H9 (cell line): Measurements from ENCODE around the gene TPX2. TPM values are rescaled to one million over a fixed set of nuclear protein-coding genes. Genes with fewer than 3 reads are reported as not detected.

Experiments used
- DNase-seq: peaks from one replicate; pipeline ENCODE4 v3.0.0-alpha.2; 2017
- H2AFZ ChIP-seq: one replicate; pipeline ENCODE4 v1.6.1; 2013; ENCODE audit warnings: mild to moderate bottlenecking, low read length, control low read depth, moderate library complexity
- H2AK5ac ChIP-seq: 2 replicates; pipeline ENCODE4 v1.6.1; 2013; ENCODE audit warnings: low read length, control low read depth, mixed read lengths; ENCODE audit not compliant: insufficient read length
- H2BK120ac ChIP-seq: one replicate; pipeline ENCODE4 v1.6.1; 2013; ENCODE audit warnings: low read depth, mild to moderate bottlenecking, low read length, control low read depth, inconsistent platforms; ENCODE audit not compliant: poor library complexity, severe bottlenecking
- H2BK12ac ChIP-seq: 2 replicates; pipeline ENCODE4 v1.6.1; 2013; ENCODE audit warnings: low read length, control low read depth, mixed read lengths, low read depth; ENCODE audit not compliant: insufficient read length
- H2BK15ac ChIP-seq: 2 replicates; pipeline ENCODE4 v1.6.1; 2013; ENCODE audit warnings: low read depth, low read length, control low read depth
- H2BK20ac ChIP-seq: one replicate; pipeline ENCODE4 v1.6.1; 2013; ENCODE audit warnings: low read depth, mild to moderate bottlenecking, low read length, control low read depth, inconsistent platforms; ENCODE audit not compliant: poor library complexity, severe bottlenecking
- H2BK5ac ChIP-seq: 2 replicates; pipeline ENCODE4 v1.6.1; 2013; ENCODE audit warnings: low read length, control low read depth, mixed read lengths; ENCODE audit not compliant: insufficient read length
- H3K14ac ChIP-seq: 2 replicates; pipeline ENCODE4 v1.6.1; 2013; ENCODE audit warnings: low read length, control low read depth; ENCODE audit not compliant: insufficient read depth
- H3K18ac ChIP-seq: 2 replicates; pipeline ENCODE4 v1.6.1; 2013; ENCODE audit warnings: low read depth, mild to moderate bottlenecking, mixed read lengths, low read length, control low read depth; ENCODE audit not compliant: insufficient read length
- H3K23ac ChIP-seq: 2 replicates; pipeline ENCODE4 v1.6.1; 2013; ENCODE audit warnings: low read length, control low read depth, mixed read lengths, low read depth; ENCODE audit not compliant: insufficient read length
- H3K23me2 ChIP-seq: 2 replicates; pipeline ENCODE4 v1.6.1; 2013; ENCODE audit warnings: low read depth, mild to moderate bottlenecking, mixed read lengths, low read length, control low read depth; ENCODE audit not compliant: insufficient read length, poor library complexity, severe bottlenecking
- H3K27ac ChIP-seq: 2 replicates; pipeline ENCODE4 v1.5.1; 2013; ENCODE audit warnings: low read length, control low read depth, mixed read lengths, low read depth; ENCODE audit not compliant: insufficient read length
- H3K27me3 ChIP-seq: 2 replicates; pipeline ENCODE4 v1.6.1; 2013; ENCODE audit warnings: low read length, control low read depth, inconsistent platforms; ENCODE audit not compliant: insufficient read depth
- H3K4ac ChIP-seq: 2 replicates; pipeline ENCODE4 v1.6.1; 2013; ENCODE audit warnings: low read depth, mild to moderate bottlenecking, control low read depth, inconsistent platforms, low read length, moderate library complexity
- H3K4me1 ChIP-seq: 2 replicates; pipeline ENCODE4 v1.6.1; 2013; ENCODE audit warnings: low read length, control low read depth, inconsistent platforms; ENCODE audit not compliant: insufficient read depth
- H3K4me2 ChIP-seq: 2 replicates; pipeline ENCODE4 v1.6.1; 2013; ENCODE audit warnings: low read length, control low read depth, mixed read lengths; ENCODE audit not compliant: insufficient read length, insufficient read depth
- H3K56ac ChIP-seq: 2 replicates; pipeline ENCODE4 v1.6.1; 2013; ENCODE audit warnings: low read depth, mild to moderate bottlenecking, mixed read lengths, low read length, control low read depth; ENCODE audit not compliant: insufficient read length
- H3K79me1 ChIP-seq: 2 replicates; pipeline ENCODE4 v1.6.1; 2013; ENCODE audit warnings: low read depth, mild to moderate bottlenecking, moderate library complexity, low read length, control low read depth, inconsistent platforms; ENCODE audit not compliant: insufficient read depth, poor library complexity, severe bottlenecking
- H3K79me2 ChIP-seq: 2 replicates; pipeline ENCODE4 v1.6.1; 2013; ENCODE audit warnings: low read length, control low read depth, inconsistent platforms; ENCODE audit not compliant: insufficient read depth
- H3K9ac ChIP-seq: 2 replicates; pipeline ENCODE4 v1.6.1; 2013; ENCODE audit warnings: low read length, control low read depth, mixed read lengths; ENCODE audit not compliant: insufficient read length; ENCODE audit errors: extremely low read depth
- H3K9me3 ChIP-seq: one replicate; pipeline ENCODE4 v1.6.1; 2013; ENCODE audit warnings: low read depth, low read length, inconsistent platforms; ENCODE audit not compliant: control insufficient read depth
- H3T11ph ChIP-seq: one replicate; pipeline ENCODE4 v1.6.1; 2013; ENCODE audit warnings: mild to moderate bottlenecking, low read length, control low read depth, inconsistent platforms
- H4K20me1 ChIP-seq: one replicate; pipeline ENCODE4 v1.6.1; 2013; ENCODE audit not compliant: control insufficient read depth, insufficient read length, insufficient read depth
- H4K5ac ChIP-seq: 2 replicates; pipeline ENCODE4 v1.6.1; 2013; ENCODE audit warnings: low read depth, mild to moderate bottlenecking, mixed read lengths, low read length, control low read depth; ENCODE audit not compliant: insufficient read length
- H4K8ac ChIP-seq: replicated peaks from 2 replicates; pipeline ENCODE4 v1.6.1; 2013; ENCODE audit warnings: low read length, control low read depth, mixed read lengths, low read depth; ENCODE audit not compliant: insufficient read length
- H4K91ac ChIP-seq: 2 replicates; pipeline ENCODE4 v1.6.1; 2013; ENCODE audit warnings: low read depth, mild to moderate bottlenecking, moderate library complexity, mixed read lengths, low read length, control low read depth; ENCODE audit not compliant: insufficient read length
- H3K27ac Mint-ChIP-seq, 3 experiments: 2 replicates in 2 of 3; 3 replicates in 1 of 3; pipeline ENCODE4 v1.8.0; 2020 to 2021; ENCODE audit warnings: mixed read lengths in 3 of 3, mild to moderate bottlenecking in 1 of 3, moderate library complexity in 1 of 3
- H3K27me3 Mint-ChIP-seq: 2 replicates; pipeline ENCODE4 v1.8.0; 2021; ENCODE audit warnings: low read depth, mild to moderate bottlenecking, moderate library complexity, mixed read lengths
- H3K36me3 Mint-ChIP-seq, 3 experiments: 2 replicates in 2 of 3; 3 replicates in 1 of 3; pipeline ENCODE4 v1.8.0; 2020 to 2021; ENCODE audit warnings: low read depth in 3 of 3, mixed read lengths in 3 of 3; ENCODE audit not compliant: insufficient read depth in 1 of 3
- H3K4me1 Mint-ChIP-seq, 2 experiments: 2 replicates each; pipeline ENCODE4 v1.8.0; 2020; ENCODE audit warnings: mixed read lengths in 2 of 2
- H3K4me3 Mint-ChIP-seq, 2 experiments: 2 replicates in 1 of 2; 3 replicates in 1 of 2; pipeline ENCODE4 v1.8.0; 2020 to 2021; ENCODE audit warnings: mild to moderate bottlenecking in 2 of 2, mixed read lengths in 2 of 2, moderate library complexity in 1 of 2
- H3K9me3 Mint-ChIP-seq, 2 experiments: 2 replicates in 1 of 2; 3 replicates in 1 of 2; pipeline ENCODE4 v1.8.0; 2020; ENCODE audit warnings: mild to moderate bottlenecking in 2 of 2, mixed read lengths in 2 of 2, moderate library complexity in 1 of 2
- CTCF ChIP-seq: fragments of 200-600 bp; sonication (generic); conservative IDR thresholded peaks from 3 replicates; pipeline ENCODE4 v1.8.0; 2021; ENCODE audit warnings: antibody characterized with exemption, mild to moderate bottlenecking
- WGBS: extraction: QIAGEN DNeasy Blood & Tissue Kit; methylation state at CpG from one replicate; pipeline ENCODE4 v1.1.7; 2013; ENCODE audit warnings: missing lambda C conversion rate, low lambda C conversion rate, mixed read lengths; ENCODE audit not compliant: insufficient read length; ENCODE audit errors: extremely low coverage; 5-methylcytosine and 5-hydroxymethylcytosine counted together
- total RNA-seq: library from RNA; stranded (reverse); gene quantifications from 2 replicates; pipeline ENCODE4 v1.2.1, GENCODE V29; 2021

The TPX2 gene
- total RNA-seq, 1 experiment from 2014 or later = 161 TPM

- Histone ChIP-seq H3K27me3 (no peaks in the 10 kb centered on the region), H3K9ac (peak overlapping the region; percentile 81), H3T11ph (no peak overlapping the region), H2BK120ac (no peak overlapping the region), H2BK5ac (no peak overlapping the region), H2AK5ac (no peak overlapping the region), H4K5ac (no peak overlapping the region), H3K18ac (peak overlapping the region; percentile 58), H4K8ac (no peak overlapping the region), H3K14ac (peak overlapping the region; percentile 43; the same call in 1 of the 2 replicates), H3K56ac (no peak overlapping the region), H3K9me3 (no peaks in the 10 kb centered on the region), H3K4me2 (peak overlapping the region; percentile 93), H4K20me1 (no peaks in the 10 kb centered on the region), H3K27ac (no peak overlapping the region), H3K4ac (no peak overlapping the region), H3K79me2 (peaks cover 14% of the 10 kb centered on the region; the same call in 1 of the 2 replicates), H2BK12ac (no peak overlapping the region), H2BK15ac (no peak overlapping the region), H2BK20ac (no peak overlapping the region), H3K23me2 (peaks cover 8% of the 10 kb centered on the region), H3K79me1 (no peaks in the 10 kb centered on the region), H3K23ac (no peak overlapping the region), H4K91ac (no peak overlapping the region), H3K4me1 (no peaks in the 10 kb centered on the region), H2AFZ (no peak overlapping the region)
- no peaks in the 10 kb centered on the region; a peak in 1 of 5 replicates for H3K9me3 Mint-ChIP-seq
- H3K27me3 Mint-ChIP-seq = no peaks in the 10 kb centered on the region
- WGBS = no CpG with 5 or more reads among the region's 11 CpGs
- H3K27ac Mint-ChIP-seq = no peak overlapping the region
- no peak for DNase-seq
- TF ChIP-seq CTCF = 0 out of 3 replicates have a peak, but pooled peaks have one; percentile 7
- H3K4me3 Mint-ChIP-seq = no peak overlapping the region
- peaks cover 2 to 3% of the 10 kb centered on the region in 2 experiments; a peak in 2 of 4 replicates for H3K4me1 Mint-ChIP-seq
- peaks cover 5 to 26% (median 14%) of the 10 kb centered on the region in 3 experiments; a peak in 6 of 7 replicates for H3K36me3 Mint-ChIP-seq
Measured at GRCh38 chr20:31739550-31739977, 474 bp downstream of the TPX2 start.
